Measurements from ENCODE around the gene BABAM2.

- TF ChIP-seq EZH2phosphoT487 (IDR thresholded peaks at IDR 0.05; ENCODE audit: borderline replicate concordance, low read length) = no peak
- TF ChIP-seq, protein P1, sequence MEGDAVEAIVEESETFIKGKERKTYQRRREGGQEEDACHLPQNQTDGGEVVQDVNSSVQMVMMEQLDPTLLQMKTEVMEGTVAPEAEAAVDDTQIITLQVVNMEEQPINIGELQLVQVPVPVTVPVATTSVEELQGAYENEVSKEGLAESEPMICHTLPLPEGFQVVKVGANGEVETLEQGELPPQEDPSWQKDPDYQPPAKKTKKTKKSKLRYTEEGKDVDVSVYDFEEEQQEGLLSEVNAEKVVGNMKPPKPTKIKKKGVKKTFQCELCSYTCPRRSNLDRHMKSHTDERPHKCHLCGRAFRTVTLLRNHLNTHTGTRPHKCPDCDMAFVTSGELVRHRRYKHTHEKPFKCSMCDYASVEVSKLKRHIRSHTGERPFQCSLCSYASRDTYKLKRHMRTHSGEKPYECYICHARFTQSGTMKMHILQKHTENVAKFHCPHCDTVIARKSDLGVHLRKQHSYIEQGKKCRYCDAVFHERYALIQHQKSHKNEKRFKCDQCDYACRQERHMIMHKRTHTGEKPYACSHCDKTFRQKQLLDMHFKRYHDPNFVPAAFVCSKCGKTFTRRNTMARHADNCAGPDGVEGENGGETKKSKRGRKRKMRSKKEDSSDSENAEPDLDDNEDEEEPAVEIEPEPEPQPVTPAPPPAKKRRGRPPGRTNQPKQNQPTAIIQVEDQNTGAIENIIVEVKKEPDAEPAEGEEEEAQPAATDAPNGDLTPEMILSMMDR (conservative IDR thresholded peaks at IDR 0.05; ENCODE audit: low read depth, low read length) = no peak
Measured at GRCh38 chr2:27966466-27966865, 75.9 kb downstream of the BABAM2 start.

Data from PC-3 (cell line).